Measurements from ENCODE around the gene DLX3.

DLX3 gene

DNA sequence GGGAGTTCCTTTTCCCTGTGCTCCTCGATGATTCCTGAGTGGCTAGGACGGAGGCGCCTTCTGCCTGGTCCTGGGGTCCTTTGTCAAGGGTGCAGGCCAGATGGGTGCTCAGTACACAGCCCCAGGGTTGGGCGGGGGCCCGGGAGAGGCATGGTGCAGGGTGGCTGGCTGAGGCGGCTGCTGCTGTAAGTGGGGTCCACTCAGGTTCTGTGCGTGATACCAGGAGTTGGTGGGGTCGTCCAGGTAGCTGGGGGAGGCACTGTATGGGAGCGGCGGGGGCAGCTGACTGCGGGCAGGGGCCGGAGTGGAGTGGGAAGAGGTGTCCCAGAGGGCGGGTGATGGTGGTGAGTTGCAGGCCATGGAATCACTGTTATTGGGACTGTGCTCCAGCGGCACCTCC, 3.6 kb downstream of the DLX3 start:
- no peak for DNase-seq

DNA sequence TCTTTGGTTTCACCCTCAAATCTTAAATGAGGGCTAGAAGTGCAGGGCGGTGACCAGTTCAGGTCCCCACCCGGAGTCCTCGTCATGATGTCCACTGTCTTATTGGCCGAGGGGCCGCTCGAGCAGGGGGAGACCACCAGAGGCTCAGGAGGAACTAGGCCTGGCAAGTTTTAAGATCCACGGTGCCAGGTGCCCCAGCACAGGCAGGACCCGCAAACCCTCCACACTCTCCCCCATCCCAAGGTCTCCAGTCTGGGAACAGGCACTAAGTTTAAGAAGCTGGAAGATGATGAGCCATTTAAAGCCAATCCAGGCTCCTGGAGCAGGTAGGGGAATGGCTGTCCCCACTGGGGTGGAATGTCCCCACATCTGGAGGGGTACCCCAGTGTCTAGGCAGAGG, 4.1 kb downstream of the DLX3 start:
- no peak for DNase-seq

DNA sequence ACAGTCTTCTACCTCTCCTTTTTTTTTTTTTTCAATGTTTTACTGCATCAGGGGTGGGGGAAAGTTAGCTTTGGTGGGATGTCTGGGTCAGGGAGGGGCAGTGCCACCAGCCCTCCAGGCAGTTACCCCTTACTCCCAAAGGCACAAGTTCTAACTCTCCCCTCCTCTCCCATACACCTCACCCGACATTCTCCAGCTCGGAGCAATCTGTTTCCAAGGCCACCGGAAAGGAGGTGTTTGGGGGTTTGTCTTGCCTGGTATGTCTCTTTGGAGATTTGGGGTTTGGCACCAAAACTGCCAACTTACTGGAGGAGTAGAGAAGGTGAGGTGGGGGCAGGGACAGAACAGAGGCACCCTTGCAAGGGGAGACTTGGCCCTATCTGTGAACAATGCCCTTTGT, 4.7 kb downstream of the DLX3 start:
- no peak for DNase-seq

DNA sequence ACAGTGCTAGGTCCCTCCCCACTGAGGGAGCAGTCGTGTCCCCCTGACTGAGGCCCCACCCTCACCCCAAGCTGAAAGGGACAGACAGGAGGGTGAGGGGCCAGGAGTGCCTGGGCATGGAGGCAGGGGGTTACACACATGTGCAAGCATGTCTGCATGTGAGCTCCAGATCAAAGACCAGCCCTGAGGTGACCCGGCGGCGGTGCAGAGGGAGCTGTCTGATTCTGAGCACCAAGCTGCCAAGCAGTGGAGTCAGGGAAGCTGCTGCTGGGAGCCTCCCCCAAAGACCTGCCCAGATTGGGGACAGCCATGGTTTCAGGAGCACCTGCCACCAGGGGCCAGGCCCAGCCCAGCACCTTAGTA, 5.5 kb downstream of the DLX3 start:
- no peak for DNase-seq

DNA sequence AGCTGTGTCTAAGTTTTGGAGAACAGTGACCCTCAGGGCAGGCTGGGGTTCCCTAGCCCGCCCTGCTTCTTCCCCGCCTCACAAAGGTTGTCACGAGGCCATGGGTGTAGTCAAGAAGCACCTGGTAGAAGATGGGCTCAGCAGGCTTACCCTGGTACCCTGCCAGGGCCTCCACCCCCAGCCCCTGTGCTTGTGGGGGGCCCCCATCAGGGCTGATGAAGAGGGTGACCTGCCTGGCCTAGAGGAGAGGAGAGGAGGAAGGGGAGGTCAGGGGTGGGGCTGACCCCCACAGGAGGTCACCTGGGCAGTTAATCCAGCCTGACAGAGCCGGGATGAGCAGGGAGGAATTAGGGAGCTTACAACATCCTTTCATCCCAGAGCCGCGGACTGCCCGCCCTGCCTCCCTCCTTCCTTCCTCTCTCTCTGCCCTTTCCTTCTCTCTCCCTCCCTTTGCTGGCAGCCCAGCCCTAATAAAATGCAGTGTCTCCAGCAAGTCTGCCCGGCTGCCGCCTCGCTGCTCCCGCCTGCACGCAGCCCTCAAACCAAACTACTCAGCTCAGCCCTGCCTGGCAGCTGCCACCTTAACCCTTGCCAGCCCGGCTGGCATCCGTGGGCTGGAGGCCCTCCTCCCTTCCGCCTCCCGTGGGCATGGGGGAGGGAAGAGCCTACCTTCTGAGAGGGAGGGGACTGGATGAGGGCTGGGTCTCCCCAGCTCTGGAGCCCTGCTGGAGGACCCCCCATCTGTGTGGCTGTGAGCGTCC, 7.2 kb downstream of the DLX3 start:
- DNase-seq = peak; percentile 73

DNA sequence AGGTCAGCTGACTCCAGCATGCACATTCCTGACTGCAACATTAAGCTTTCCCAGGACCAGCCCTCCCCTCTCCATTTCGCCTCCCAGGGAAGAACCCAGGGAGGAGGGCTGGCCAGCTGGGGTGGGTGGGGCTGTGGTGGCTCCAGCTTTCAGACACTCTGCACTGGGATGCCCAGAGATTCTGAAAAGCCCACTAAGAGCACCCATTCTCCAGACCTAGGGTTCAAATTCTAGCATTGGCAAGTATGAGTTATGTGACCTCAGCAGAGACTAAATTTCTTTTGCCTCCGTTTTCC, 7.8 kb downstream of the DLX3 start:
- DNase-seq = no peak

DNA sequence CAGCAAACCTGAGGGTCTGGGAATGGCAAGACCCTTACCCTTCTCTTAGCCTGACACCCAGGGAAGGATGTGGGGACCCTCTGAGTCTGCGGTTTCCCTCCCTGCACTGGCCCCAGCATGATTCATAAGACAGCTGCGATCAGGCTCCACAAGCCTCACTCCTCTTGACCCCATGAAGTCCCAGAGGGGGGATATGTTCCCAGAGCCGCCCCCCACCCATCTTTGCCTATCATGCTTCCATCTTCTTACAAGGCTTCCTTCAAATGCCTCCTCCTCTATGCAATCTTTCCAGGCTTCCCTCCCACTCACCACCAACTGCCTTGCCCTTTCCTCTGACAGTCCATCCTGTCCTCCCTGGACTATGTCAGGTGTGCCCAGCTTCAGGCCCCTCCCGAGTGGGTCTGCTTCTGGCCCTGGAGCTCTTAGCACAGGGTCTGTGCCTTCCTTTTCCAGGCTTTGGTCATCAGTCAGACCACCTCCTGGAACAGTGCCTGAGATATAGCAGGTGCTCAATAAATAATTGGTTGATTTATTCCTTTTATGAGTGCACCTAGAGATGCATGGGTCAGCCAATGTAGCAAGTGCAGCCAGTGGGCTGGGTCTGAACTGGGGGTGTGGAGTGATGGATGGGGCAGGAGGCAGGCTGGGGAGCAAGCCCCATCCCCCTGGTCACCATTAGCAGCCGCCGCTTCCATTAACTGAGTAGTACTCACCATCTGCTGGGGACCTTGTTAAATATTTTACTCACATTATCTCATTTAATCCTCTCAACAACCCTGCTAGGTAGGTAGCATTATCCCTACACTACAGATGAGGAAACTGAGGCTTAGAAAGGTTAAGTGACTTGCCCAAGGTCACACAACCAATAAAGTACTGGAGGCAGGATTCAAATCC, 8.4 kb downstream of the DLX3 start:
- DNase-seq = no peak

DNA sequence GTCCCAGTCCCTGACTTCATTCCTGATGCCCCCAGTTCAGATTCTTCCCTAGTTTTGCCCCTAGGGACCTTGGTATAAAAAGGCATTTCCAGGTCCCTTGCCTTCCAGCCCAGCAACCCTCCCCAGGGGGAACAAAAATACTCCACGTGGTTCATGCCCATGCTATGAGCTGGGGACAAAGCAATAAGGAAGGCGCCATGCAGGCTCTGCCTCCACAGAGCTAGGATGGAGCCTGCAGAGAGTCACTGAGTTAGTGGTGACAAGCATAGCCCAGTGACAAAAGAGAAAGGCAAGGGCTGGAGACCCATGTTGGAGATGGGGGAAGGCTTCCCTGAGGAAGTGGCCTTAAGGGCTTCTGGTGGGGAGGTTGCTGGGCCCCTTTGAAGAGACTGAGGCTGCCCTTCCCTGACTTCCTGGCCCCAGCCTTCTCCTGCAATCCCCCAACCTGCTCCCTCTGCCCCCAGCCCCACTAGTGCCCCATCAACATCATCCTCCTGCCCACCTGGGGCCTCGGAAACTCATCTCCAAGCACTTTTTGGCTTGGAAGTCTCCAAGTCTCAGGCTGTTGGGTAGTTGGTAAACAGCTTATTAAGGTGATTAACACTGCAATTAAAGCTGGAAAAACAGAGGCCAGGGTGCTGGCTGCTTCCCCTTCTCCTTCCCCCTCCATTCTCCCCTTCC, 9.6 kb downstream of the DLX3 start:
- DNase-seq = no peak

DNA sequence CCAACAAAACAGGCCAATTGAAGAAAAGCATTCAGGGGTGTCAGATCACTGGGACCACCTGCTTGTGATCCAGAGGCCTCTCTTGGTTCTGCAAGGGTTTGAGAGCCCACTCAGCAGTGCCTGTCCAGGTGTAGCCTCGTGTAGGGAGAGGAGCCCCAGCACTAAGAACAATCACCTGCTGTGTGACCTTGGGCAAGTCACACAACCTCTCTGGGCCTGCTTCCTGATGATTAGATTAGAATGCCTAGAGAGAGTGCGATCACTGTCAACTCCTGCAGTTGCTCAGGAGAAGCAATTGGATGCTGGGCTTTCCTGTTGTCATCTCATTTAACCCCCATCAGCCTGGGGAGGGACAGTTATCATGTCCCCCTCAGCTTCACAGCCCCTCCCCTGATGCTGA, 10.2 kb downstream of the DLX3 start:
- DNase-seq = no peak

DNA sequence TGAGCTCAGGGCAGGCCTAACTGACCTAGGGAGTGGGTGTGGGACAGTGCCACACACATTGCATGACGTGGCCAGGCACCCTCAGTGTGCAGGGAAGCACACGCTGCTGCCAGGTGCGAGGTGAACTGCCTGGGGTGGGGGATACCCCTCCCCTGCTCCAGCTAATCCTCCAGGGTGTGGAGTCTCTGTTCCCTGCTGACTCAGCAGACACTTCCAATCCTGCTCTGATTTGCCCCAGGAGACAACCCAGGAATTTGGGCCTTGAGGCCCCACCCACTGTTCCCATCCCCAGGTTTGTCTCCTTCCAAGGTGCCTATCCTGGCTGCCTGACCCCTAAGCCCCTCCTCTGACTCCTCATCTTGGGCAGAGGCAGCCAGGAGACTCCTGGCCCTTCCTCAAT, 10.7 kb downstream of the DLX3 start:
- no peak for DNase-seq

DNA sequence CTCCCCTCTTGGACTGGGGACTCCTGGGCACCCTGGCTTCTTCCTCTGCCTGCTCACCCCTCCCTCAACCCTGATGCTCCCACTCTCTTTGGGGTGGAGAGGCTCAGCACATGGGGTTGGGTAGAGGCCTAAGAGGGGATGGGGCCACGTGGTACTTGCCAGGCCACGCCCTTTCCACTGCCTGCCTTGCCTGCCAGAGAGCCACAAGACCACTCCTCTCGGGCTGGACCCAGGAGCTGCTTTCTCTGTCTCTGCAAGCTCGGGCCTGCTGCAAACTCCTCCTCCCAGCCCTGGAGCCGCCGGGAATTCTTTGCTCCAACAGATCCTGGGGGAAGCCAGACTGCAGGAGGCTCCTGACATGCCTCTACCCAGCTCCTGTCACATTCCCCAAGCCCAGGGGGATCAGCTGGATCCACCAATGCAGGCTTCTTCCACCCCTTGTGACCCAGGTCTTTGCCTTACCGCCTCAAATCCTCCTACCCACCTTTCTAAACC, 14.3 kb downstream of the DLX3 start:
- DNase-seq = no peak

DNA sequence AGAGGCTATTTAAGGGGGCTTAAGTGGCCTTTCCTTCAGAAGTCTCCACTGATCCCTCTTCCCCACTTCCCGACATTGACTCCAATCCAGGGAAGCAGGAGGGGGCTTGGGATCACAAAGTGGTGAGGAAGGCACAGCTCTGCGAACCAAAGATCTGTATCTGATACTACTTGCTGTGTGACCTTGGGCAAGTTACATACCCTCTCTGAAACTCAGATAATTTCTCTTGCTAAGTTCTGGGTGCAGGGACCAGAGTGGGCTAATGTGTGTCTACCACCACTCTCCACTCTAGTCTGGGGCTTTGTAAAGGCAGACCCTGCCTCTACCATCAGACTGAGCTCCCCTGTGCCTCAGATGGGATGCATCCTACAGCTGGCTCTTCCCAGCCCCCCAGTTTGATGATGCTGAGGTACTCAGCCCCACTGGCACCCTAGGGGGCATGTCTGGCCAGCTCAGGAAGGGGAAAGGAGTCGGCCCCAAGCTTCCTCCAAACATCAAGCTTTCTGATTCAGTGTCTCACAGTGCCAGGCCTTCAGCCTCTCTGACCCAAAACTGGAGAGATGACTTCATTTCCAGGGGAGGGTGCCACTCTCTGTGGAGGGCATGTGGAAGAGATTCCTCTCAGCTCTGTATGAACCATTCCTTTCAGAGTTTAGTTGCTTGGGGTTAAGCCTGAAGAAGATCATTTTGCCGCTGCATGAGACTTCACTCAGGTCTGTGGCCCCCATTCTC, 15.1 kb downstream of the DLX3 start:
- peak; percentile 21 for DNase-seq

DNA sequence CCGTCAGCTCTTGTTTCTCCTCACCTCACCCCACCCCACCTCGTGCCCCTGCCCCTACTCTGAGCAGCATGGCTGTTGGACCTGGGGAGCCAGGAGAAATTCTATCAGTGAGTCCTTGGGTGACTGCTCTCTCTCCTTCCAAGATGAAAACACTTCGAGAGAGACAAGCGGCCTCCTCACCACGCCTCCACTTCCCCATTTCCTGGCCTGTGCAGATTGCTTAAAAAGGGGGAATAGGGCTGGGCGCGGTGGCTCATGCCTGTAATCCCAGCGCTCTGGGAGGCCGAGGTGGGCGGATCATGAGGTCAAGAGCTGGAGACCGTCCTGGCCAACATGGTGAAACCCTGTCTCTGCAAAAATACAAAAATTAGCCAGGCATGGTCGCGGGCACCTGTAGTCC, 16.5 kb downstream of the DLX3 start:
- peak; percentile 21 for DNase-seq

DNA sequence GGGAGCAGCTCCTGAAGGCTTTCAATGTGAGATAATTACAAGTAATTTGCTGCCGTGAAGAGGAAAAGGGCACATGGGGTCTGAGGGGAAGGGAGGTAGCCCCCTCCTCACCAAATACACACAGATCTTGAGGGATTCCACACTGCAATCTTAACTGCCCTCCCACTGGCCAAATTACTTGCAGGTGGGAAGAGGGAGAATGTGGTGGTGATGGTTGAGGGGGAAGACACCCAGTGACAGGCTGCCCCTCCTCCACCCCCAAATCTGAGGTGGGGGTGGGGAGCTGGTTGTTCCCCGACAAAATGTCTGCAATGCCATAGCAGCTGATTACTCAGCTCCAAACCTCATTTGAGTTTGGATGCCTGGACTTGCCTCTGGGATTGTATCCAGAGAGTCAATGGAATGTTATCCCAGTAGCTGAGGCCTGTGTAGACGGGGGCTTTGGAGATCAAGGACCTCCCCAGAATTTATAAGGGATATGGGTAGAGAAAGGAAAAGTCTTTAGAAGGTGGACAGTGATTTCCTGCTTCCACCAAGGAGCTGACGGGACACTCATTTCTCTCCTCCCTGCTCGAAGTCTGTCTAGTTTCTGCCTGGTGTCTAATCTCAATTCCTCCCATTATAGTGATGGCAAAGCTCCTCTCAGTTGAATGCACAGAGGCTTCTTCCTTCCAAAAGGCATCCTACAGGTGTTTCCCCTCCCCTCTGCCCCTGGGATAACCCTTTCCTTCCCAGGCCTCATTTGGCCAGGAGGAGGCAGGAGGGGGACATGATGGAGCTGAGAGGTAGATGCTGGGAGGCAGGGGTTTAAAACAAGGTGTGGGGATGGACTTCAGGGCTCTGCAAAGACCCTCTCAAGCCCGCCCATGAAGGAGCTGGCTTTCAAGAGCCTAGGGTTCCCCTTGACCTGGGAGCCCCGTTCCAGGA, 17.3 kb downstream of the DLX3 start:
- DNase-seq = peak; percentile 3

DNA sequence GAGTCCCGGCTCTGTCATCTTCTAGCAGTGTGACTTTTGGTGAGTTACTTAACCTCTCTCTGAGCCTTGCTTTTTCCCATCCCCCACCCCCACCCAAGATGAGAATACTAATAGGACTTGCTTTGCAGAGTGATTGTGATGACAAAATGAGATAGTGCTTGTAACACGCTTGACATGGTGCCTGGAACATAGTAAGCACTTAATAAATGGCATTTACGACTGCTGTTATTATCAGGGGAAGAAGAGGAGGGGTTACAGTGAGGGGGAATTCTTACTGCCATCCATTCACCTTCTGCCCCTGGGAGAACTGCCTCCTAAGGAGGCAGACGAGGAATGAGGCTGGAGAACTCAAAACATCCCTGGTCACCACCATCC, 18.2 kb downstream of the DLX3 start:
- no peak for DNase-seq

DNA sequence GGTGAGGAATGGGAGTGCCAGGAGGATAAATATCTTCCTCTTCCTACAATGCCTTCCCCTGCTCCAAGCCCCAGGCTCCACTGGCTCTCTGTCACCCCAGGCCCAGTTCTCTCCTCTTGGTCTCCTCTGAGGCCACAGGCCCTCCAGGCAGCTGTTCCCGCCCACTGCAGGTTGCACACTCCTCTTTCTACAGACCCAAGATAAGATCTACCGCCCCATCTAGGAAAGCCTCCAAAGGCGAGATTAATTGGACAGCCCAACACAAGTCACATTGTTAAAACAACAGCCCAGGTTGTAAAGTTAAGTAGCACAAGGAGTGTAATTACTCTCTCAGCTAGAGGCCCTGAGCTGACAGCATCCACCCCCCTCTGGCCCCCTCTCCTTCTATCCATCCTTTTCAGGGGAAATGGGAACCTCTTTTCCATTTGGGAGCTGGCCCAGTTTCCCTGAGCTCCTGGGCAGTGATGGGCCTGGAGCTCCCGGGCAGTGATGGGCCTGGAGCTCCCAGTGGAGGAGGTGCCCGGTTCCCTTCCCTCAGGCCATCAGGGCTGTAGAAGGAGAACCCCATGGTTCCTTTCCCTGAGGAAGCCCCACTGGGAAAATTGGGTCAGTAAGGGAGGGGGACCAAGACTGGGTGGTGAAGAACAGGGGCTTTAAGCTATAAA, 18.7 kb downstream of the DLX3 start:
- no peak for DNase-seq

DNA sequence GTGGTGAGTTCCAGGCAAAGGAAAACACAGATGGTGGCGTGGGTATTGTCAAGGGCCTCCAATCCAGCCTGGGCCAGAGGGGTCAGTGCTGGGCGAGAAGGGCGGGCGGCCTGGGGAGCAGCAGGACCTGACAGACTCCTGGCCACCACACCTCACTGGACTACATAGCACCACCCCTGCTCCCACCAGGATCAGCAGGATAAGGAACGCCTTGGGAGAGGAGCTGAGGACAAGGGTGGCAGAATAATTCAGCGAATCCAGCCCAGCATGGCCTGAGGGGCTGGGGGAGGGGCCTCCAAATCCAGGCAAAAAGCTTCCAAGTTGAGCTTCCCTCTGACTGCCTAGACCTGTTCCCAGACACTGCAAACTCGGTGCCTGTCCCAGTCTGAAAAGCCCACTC, 19.5 kb downstream of the DLX3 start:
- no peak for DNase-seq

DNA sequence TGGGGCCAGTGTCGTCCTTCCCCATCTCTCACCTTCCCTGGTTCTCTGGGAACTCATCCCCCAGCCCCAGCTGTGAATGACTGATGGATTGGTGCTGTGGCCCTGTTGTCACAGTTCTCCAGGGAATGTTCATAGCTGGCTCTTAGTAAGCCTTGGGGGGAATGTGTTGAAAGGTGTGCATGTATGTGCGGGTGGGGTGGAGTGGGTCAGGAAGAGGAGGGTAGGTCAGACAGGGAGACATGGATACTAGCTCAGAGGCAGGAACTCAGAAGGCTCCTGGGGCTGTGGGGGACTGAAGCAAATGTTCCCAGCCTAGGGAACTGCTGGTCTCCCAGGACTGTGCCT, 21.8 kb downstream of the DLX3 start:
- no peak for DNase-seq

DNA sequence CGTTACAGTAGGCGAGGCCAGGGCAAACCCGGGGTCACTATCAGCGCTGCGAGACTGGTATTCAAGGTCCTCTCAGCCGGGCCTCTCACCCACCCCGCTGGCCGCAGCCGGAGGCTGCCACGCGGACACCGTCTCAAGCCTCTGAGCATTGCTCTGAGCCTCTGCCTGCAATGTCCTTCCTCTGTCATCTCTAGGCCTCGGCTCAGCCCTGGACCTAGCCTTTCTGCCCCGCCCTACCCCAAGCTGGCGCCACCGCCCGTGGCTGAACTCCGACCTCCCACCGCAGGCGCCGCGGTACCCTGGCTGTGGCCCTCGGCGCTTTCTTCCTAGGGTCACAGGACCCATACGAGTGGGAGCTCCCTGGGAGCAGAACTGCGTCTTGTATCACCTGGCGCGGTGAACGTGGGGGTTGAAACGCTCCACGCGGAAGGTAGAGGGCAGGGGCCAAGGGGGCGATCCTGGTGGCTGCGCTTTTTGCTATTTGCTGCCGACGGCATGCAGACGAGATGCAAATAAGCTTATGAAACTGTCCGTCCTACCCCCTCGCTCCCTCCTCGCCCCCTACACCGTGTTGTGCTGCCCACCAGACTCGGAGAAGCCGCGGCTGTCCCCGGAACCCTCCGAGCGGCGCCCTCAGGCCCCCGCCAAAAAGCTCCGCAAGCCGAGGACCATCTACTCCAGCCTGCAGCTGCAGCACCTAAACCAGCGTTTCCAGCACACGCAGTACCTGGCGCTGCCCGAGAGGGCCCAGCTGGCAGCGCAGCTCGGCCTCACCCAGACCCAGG, 22.3 kb downstream of the DLX3 start:
- no peak for DNase-seq

DNA sequence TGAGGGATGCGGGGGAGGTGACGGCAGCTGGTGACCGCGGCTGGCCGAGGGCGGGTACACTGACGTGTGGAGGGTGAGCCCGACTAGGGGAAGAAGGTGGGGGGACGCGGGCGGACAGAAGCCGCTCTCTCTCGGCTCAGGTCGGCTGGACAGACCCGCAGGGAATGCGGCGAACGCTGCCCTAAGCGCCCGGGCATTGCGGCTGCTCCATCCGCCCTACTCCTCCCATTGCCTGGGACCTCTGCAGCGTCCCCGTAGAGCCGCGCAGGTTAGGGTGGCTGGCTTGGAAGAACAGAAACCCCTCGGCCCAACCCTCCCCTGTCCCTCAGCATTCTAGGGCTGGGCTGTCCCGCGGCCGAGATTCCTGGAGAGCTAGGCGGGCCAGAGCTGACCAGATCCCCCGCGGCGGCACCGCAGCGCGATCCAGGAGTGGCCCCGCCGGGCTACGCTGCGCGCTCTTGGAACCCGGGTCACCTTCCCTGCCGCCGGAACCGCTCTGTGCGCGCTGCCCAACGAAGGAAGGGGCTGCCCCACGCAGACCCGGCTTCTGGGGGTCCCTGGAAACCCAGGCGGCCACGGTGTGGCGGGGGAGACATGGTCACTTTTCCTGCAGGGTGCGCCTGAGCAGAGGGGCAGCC, 23.1 kb downstream of the DLX3 start:
- DNase-seq = no peak

Data from left hindlimb (tissue), 1 donor.